GM21717 (cell line): ENCODE results near the gene DQX1.
"Not testable (repeated sequence)": the region's sequence is repeated elsewhere in the genome, so short reads cannot be mapped to it uniquely, and the experiment has no call there.

Source experiments
- ATAC-seq: cut with Tn5 transposase; IDR thresholded peaks from one replicate; pipeline ENCODE4 v1.9.1; 2021; ENCODE audit warnings: mild to moderate bottlenecking, moderate library complexity; ENCODE audit not compliant: unreplicated experiment

Gene DQX1

GRCh38 chr2:74470742-74471141 lies 55.3 kb downstream of the DQX1 start:
- not testable (repeated sequence) for ATAC-seq
